Measurements from ENCODE around the gene IGF2BP2.
"Not testable (repeated sequence)": the region's sequence is repeated elsewhere in the genome, so short reads cannot be mapped to it uniquely, and the experiment has no call there.

GRCh38 chr3:185645191-185645590, 179.7 kb downstream of the IGF2BP2 start:
- TF ChIP-seq, protein P1, sequence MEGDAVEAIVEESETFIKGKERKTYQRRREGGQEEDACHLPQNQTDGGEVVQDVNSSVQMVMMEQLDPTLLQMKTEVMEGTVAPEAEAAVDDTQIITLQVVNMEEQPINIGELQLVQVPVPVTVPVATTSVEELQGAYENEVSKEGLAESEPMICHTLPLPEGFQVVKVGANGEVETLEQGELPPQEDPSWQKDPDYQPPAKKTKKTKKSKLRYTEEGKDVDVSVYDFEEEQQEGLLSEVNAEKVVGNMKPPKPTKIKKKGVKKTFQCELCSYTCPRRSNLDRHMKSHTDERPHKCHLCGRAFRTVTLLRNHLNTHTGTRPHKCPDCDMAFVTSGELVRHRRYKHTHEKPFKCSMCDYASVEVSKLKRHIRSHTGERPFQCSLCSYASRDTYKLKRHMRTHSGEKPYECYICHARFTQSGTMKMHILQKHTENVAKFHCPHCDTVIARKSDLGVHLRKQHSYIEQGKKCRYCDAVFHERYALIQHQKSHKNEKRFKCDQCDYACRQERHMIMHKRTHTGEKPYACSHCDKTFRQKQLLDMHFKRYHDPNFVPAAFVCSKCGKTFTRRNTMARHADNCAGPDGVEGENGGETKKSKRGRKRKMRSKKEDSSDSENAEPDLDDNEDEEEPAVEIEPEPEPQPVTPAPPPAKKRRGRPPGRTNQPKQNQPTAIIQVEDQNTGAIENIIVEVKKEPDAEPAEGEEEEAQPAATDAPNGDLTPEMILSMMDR (IDR thresholded peaks at IDR 0.05) = not testable (repeated sequence)
- TF ChIP-seq POLR2A (IDR thresholded peaks at IDR 0.05) = not testable (repeated sequence)

All from esophagus squamous epithelium (tissue), 4 donors.